H1 (cell line): ENCODE data around the gene TMEM63A.

Experiments used
- EP300 ChIP-seq, 2 experiments: IDR thresholded peaks; 1 replicate in 1 of 2; 2 replicates in 1 of 2; pipeline ENCODE4 v1.6.1; 2011 to 2012; ENCODE audit warnings: low read depth in 2 of 2, low read length in 2 of 2, mild to moderate bottlenecking in 2 of 2, borderline replicate concordance in 1 of 2, inconsistent platforms in 1 of 2, moderate library complexity in 1 of 2
- EZH2 ChIP-seq: fragments of 200-600 bp; sonication (generic); IDR thresholded peaks from 2 replicates; pipeline ENCODE4 v1.7.1; 2012; ENCODE audit warnings: low read depth, mild to moderate bottlenecking, moderate library complexity, low read length, inconsistent platforms; ENCODE audit not compliant: severe bottlenecking
- NRF1 ChIP-seq: IDR thresholded peaks from 2 replicates; pipeline ENCODE4 v1.6.1; 2011; ENCODE audit warnings: mild to moderate bottlenecking, low read depth, low read length, improper control_type of control experiment
- POLR2AphosphoS5 ChIP-seq: IDR thresholded peaks from 2 replicates; pipeline ENCODE4 v1.6.1; 2011; ENCODE audit warnings: low read depth, low read length
- SP4 ChIP-seq: IDR thresholded peaks from 2 replicates; pipeline ENCODE4 v1.6.1; 2012; ENCODE audit warnings: low read length, inconsistent platforms
- SRF ChIP-seq: IDR thresholded peaks from 2 replicates; pipeline ENCODE4 v1.6.1; 2011; ENCODE audit warnings: mild to moderate bottlenecking, low read depth, low read length, moderate library complexity
- ZNF274 ChIP-seq: IDR thresholded peaks from 2 replicates; pipeline ENCODE4 v1.7.0; 2012; ENCODE audit warnings: low read length, borderline replicate concordance; ENCODE audit errors: extremely low read depth
- TF ChIP-seq, protein P1 (sequence below), 3 experiments: IDR thresholded peaks; 1 replicate in 2 of 3; 2 replicates in 1 of 3; pipeline versions ENCODE4 v1.5.1 to v1.6.1; 2011; ENCODE audit warnings: low read length in 3 of 3, mild to moderate bottlenecking in 3 of 3, inconsistent platforms in 2 of 3, low read depth in 1 of 3, moderate library complexity in 1 of 3; ENCODE audit not compliant: insufficient read depth in 1 of 3; ENCODE audit errors: control extremely low read depth in 1 of 3

DNA sequence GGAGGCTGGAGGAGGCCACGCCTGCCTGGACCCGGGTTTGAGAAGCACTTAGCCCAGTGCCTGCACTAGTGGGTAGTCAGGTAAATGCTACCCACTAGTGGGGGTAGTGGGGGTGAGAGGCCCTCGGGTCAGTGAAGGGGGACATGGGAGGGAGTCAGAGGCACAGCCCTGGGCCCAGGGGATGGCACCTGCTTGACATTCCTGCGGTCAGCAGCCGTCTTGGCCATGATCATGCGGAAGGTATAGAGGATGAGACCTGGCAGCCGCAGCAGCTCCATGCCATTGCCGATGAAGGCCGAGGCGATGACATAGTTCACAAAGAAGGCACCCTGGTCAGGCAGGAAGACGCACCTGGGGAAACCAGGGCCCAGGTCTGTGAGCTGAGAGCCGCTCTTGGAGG lies 28.7 kb downstream of the TMEM63A start:
- TF ChIP-seq, protein P1, sequence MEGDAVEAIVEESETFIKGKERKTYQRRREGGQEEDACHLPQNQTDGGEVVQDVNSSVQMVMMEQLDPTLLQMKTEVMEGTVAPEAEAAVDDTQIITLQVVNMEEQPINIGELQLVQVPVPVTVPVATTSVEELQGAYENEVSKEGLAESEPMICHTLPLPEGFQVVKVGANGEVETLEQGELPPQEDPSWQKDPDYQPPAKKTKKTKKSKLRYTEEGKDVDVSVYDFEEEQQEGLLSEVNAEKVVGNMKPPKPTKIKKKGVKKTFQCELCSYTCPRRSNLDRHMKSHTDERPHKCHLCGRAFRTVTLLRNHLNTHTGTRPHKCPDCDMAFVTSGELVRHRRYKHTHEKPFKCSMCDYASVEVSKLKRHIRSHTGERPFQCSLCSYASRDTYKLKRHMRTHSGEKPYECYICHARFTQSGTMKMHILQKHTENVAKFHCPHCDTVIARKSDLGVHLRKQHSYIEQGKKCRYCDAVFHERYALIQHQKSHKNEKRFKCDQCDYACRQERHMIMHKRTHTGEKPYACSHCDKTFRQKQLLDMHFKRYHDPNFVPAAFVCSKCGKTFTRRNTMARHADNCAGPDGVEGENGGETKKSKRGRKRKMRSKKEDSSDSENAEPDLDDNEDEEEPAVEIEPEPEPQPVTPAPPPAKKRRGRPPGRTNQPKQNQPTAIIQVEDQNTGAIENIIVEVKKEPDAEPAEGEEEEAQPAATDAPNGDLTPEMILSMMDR (IDR thresholded peaks at IDR 0.05; ENCODE audit: control extremely low read depth in 1 of 3, insufficient read depth in 1 of 3, low read depth in 1 of 3, low read length in 3 of 3) = no peak
- no peak for TF ChIP-seq SP4
- no peak for TF ChIP-seq SRF
- no peak for TF ChIP-seq EZH2
- no peak for TF ChIP-seq NRF1
- no peak for TF ChIP-seq EP300 (IDR thresholded peaks at IDR 0.05; ENCODE audit: borderline replicate concordance in 1 of 2, low read depth in 2 of 2, low read length in 2 of 2)
- no peak for TF ChIP-seq ZNF274
- no peak for TF ChIP-seq POLR2AphosphoS5
